Measurements from ENCODE around the gene CTNNA1.
"Not testable (repeated sequence)": the region's sequence is repeated elsewhere in the genome, so short reads cannot be mapped to it uniquely, and the experiment has no call there.

The CTNNA1 gene

GRCh38 chr5:138752951-138753793 is at the start of gene CTNNA1:
Gene CTNNA1, plus strand, starts transcription at chr5:138753425. Its CDS starts 28,500 bp downstream, at chr5:138781925.
- Histone ChIP-seq H3K4me3 (ENCODE audit: low read depth in 1 of 2, low read length in 2 of 2) (peak within 1 kb of the TSS; percentile 64 to 75), H3K4me1 (ENCODE audit: control insufficient read depth in 1 of 2, insufficient read depth in 2 of 2, low read length in 2 of 2) (peaks cover 11 to 18% of the 10 kb centered on the region in 2 donors)

DNA sequence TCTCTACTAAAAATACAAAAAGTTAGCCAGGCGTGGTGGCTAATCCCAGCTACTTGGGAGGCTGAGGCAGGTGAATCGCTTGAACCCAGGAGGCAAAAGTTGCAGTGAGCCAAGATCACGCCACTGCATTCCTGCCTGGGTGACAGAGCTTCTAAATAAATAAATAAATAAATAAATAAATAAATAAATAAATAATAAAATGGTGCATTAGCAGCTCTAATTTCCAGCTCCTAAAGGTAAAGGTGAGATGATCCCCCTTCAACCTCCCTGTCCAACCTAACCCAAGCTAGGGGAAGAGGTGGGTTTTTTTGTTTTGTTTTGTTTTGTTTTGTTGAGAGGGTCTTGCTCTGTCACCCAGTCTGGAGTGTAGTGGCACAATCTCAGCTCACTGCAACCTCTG is 49.4 kb upstream of the CTNNA1 start:
- not testable (repeated sequence) for H3K36me3 ChIP-seq (ENCODE audit: control insufficient read depth in 1 of 2, insufficient read depth in 2 of 2, low read length in 2 of 2); H3K4me1 ChIP-seq (ENCODE audit: control insufficient read depth in 1 of 2, insufficient read depth in 2 of 2, low read length in 2 of 2); H3K27ac ChIP-seq (ENCODE audit: low read length); H3K4me3 ChIP-seq (ENCODE audit: low read depth in 1 of 2, low read length in 2 of 2); H3K27me3 ChIP-seq (ENCODE audit: low read depth, low read length); H3K9me3 ChIP-seq (ENCODE audit: control insufficient read depth in 1 of 2, low read length in 2 of 2)

More at GRCh38 chr5:138752951-138753793, at the start of gene CTNNA1:
- no peaks in the 10 kb centered on the region for H3K36me3 ChIP-seq (ENCODE audit: control insufficient read depth in 1 of 2, insufficient read depth in 2 of 2, low read length in 2 of 2)
- H3K9me3 ChIP-seq (ENCODE audit: control insufficient read depth in 1 of 2, low read length in 2 of 2) = no peaks in the 10 kb centered on the region
- peak within 1 kb of the TSS; percentile 93 for H3K27ac ChIP-seq (ENCODE audit: low read length)
- H3K27me3 ChIP-seq (ENCODE audit: low read depth, low read length) = no peaks in the 10 kb centered on the region

DNA sequence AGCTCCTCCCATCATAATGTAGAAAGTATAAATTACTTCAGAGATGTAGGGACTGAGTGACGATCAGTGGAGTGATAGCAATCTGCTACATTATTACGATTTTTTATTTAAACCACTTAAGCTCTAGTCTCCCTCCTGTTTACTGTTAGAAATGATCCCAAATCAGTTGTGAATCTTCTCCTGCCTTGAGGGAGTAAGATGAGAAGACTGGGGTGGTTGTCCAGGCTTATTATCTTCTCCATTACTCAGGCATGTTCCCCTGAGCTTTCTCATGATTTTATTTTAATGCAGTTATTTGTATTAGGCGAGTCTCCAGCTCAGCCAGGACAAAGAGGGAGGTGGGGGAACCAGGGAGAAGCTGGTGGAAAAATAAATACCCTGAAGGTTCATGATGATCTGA is 48.2 kb upstream of the CTNNA1 start:
- H3K4me3 ChIP-seq (ENCODE audit: low read depth in 1 of 2, low read length in 2 of 2) = no peak overlapping the region
- no peaks in the 10 kb centered on the region for H3K4me1 ChIP-seq (ENCODE audit: control insufficient read depth in 1 of 2, insufficient read depth in 2 of 2, low read length in 2 of 2)
- H3K27me3 ChIP-seq (ENCODE audit: low read depth, low read length) = no peaks in the 10 kb centered on the region
- H3K9me3 ChIP-seq (ENCODE audit: control insufficient read depth in 1 of 2, low read length in 2 of 2) = no peaks in the 10 kb centered on the region
- no peaks in the 10 kb centered on the region for H3K36me3 ChIP-seq (ENCODE audit: control insufficient read depth in 1 of 2, insufficient read depth in 2 of 2, low read length in 2 of 2)
- H3K27ac ChIP-seq (ENCODE audit: low read length) = no peak overlapping the region

GRCh38 chr5:138705567-138705966 is 47.7 kb upstream of the CTNNA1 start:
- Histone ChIP-seq H3K4me3 (ENCODE audit: low read depth in 1 of 2, low read length in 2 of 2) (no peak overlapping the region), H3K36me3 (ENCODE audit: control insufficient read depth in 1 of 2, insufficient read depth in 2 of 2, low read length in 2 of 2) (no peaks in the 10 kb centered on the region), H3K27ac (ENCODE audit: low read length) (no peak overlapping the region), H3K9me3 (ENCODE audit: control insufficient read depth in 1 of 2, low read length in 2 of 2) (no peaks in the 10 kb centered on the region), H3K27me3 (ENCODE audit: low read depth, low read length) (no peaks in the 10 kb centered on the region), H3K4me1 (ENCODE audit: control insufficient read depth in 1 of 2, insufficient read depth in 2 of 2, low read length in 2 of 2) (no peaks in the 10 kb centered on the region)

GRCh38 chr5:138706655-138707480 is 46.4 kb upstream of the CTNNA1 start:
- H3K4me1 ChIP-seq (ENCODE audit: control insufficient read depth in 1 of 2, insufficient read depth in 2 of 2, low read length in 2 of 2) = no peaks in the 10 kb centered on the region

DNA sequence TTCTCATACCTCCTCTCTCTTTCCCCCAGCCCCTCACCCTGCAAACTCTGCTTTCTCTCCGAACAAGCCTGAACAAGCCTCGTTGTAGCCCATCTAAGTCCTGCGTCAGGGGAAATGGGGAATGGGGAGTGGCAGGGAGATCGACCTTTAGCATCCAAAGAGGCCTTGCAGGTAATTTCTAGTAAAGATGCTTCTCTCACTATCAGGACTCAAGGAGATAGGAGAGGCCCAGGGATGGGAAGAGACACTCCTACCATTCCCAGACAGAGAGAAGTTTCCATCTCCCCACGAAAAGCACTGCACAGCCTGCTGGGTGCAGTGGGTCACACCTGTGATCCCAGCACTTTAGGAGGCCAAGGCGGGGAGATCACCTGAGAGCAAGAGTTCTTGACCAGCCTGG is 44.4 kb upstream of the CTNNA1 start:
- no peaks in the 10 kb centered on the region for H3K27me3 ChIP-seq (ENCODE audit: low read depth, low read length)
- H3K36me3 ChIP-seq (ENCODE audit: control insufficient read depth in 1 of 2, insufficient read depth in 2 of 2, low read length in 2 of 2) = no peaks in the 10 kb centered on the region
- H3K4me1 ChIP-seq (ENCODE audit: control insufficient read depth in 1 of 2, insufficient read depth in 2 of 2, low read length in 2 of 2) = no peaks in the 10 kb centered on the region
- no peak overlapping the region for H3K4me3 ChIP-seq (ENCODE audit: low read depth in 1 of 2, low read length in 2 of 2)
- H3K27ac ChIP-seq (ENCODE audit: low read length) = no peak overlapping the region
- no peaks in the 10 kb centered on the region for H3K9me3 ChIP-seq (ENCODE audit: control insufficient read depth in 1 of 2, low read length in 2 of 2)

More at GRCh38 chr5:138706655-138707480, 46.4 kb upstream of the CTNNA1 start:
- no peak overlapping the region for H3K4me3 ChIP-seq (ENCODE audit: low read depth in 1 of 2, low read length in 2 of 2)
- H3K36me3 ChIP-seq (ENCODE audit: control insufficient read depth in 1 of 2, insufficient read depth in 2 of 2, low read length in 2 of 2) = no peaks in the 10 kb centered on the region
- H3K9me3 ChIP-seq (ENCODE audit: control insufficient read depth in 1 of 2, low read length in 2 of 2) = no peaks in the 10 kb centered on the region
- no peaks in the 10 kb centered on the region for H3K27me3 ChIP-seq (ENCODE audit: low read depth, low read length)
- H3K27ac ChIP-seq (ENCODE audit: low read length) = no peak overlapping the region

- no peaks in the 10 kb centered on the region for H3K9me3 ChIP-seq (ENCODE audit: control insufficient read depth in 1 of 2, low read length in 2 of 2)
- no peak overlapping the region for H3K4me3 ChIP-seq (ENCODE audit: low read depth in 1 of 2, low read length in 2 of 2)
- H3K4me1 ChIP-seq (ENCODE audit: control insufficient read depth in 1 of 2, insufficient read depth in 2 of 2, low read length in 2 of 2) = no peaks in the 10 kb centered on the region
- no peaks in the 10 kb centered on the region for H3K27me3 ChIP-seq (ENCODE audit: low read depth, low read length)
- H3K36me3 ChIP-seq (ENCODE audit: control insufficient read depth in 1 of 2, insufficient read depth in 2 of 2, low read length in 2 of 2) = no peaks in the 10 kb centered on the region
- H3K27ac ChIP-seq (ENCODE audit: low read length) = no peak overlapping the region
Measured at GRCh38 chr5:138709202-138709601, 44.0 kb upstream of the CTNNA1 start.

DNA sequence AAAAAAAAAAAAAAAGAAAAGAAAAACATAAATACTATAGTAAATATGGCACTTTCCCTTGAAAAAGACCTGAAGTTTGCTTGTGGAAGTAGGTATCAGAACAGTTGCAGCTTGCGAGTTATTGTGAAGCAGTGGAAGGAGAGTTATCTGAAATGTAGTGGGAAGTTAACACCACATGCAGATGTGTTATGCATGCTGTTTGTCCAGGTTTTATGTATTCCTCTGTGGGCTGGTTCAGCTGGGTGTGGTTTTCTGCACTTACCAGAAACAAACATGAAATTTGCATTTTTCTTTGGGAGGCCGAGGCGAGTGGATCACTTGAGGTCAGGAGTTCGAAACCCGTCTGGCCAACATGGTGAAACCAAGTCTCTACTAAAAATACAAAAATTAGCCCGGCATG is 42.1 kb upstream of the CTNNA1 start:
- Histone ChIP-seq H3K9me3 (ENCODE audit: control insufficient read depth in 1 of 2, low read length in 2 of 2) (no peaks in the 10 kb centered on the region), H3K4me1 (ENCODE audit: control insufficient read depth in 1 of 2, insufficient read depth in 2 of 2, low read length in 2 of 2) (no peaks in the 10 kb centered on the region), H3K4me3 (ENCODE audit: low read depth in 1 of 2, low read length in 2 of 2) (no peak overlapping the region), H3K36me3 (ENCODE audit: control insufficient read depth in 1 of 2, insufficient read depth in 2 of 2, low read length in 2 of 2) (no peaks in the 10 kb centered on the region), H3K27ac (ENCODE audit: low read length) (no peak overlapping the region), H3K27me3 (ENCODE audit: low read depth, low read length) (no peaks in the 10 kb centered on the region)

DNA sequence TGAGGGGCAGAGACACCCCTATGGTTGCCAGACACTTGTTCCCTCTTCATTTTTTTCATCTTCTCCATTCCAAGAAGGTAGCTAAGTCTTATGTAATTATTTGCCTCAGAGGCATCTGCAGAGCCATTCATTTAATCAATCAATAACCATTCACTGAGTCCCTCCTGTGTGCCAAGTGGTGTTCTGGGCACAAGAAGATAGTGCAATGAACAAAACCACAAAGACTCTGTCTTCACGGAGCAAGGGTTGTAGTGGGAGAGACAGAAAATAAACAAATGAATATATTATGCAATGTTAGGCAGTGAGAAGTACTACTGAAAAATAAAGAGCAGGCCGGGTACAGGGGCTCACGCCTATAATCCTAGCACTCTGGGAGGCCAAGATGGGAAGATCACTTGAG is 41.4 kb upstream of the CTNNA1 start:
- Histone ChIP-seq H3K4me1 (ENCODE audit: control insufficient read depth in 1 of 2, insufficient read depth in 2 of 2, low read length in 2 of 2) (no peaks in the 10 kb centered on the region), H3K9me3 (ENCODE audit: control insufficient read depth in 1 of 2, low read length in 2 of 2) (no peaks in the 10 kb centered on the region), H3K36me3 (ENCODE audit: control insufficient read depth in 1 of 2, insufficient read depth in 2 of 2, low read length in 2 of 2) (no peaks in the 10 kb centered on the region), H3K27ac (ENCODE audit: low read length) (no peak overlapping the region), H3K4me3 (ENCODE audit: low read depth in 1 of 2, low read length in 2 of 2) (no peak overlapping the region), H3K27me3 (ENCODE audit: low read depth, low read length) (no peaks in the 10 kb centered on the region)

DNA sequence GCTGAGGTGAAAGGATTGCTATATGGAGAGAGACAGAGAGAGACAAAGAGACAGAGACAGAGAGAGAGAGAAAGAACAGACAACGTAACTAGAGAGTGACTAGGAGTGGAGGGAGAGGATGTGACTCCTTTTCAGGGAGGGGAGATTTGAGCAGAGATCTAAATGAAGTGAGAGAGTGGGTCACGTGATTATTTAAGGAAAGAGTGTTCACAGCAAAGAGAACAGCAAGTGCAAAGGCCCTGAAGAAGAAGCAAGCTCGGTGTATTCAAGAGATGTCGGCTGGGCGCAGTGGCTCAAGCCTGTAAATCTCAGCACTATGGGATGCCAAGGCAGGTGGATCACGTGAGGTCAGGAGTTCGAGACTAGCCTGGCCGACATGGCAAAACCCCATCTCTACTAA is 40.9 kb upstream of the CTNNA1 start:
- Histone ChIP-seq H3K27me3 (ENCODE audit: low read depth, low read length) (no peaks in the 10 kb centered on the region), H3K36me3 (ENCODE audit: control insufficient read depth in 1 of 2, insufficient read depth in 2 of 2, low read length in 2 of 2) (no peaks in the 10 kb centered on the region), H3K9me3 (ENCODE audit: control insufficient read depth in 1 of 2, low read length in 2 of 2) (no peaks in the 10 kb centered on the region), H3K4me3 (ENCODE audit: low read depth in 1 of 2, low read length in 2 of 2) (no peak overlapping the region), H3K27ac (ENCODE audit: low read length) (no peak overlapping the region), H3K4me1 (ENCODE audit: control insufficient read depth in 1 of 2, insufficient read depth in 2 of 2, low read length in 2 of 2) (no peaks in the 10 kb centered on the region)

DNA sequence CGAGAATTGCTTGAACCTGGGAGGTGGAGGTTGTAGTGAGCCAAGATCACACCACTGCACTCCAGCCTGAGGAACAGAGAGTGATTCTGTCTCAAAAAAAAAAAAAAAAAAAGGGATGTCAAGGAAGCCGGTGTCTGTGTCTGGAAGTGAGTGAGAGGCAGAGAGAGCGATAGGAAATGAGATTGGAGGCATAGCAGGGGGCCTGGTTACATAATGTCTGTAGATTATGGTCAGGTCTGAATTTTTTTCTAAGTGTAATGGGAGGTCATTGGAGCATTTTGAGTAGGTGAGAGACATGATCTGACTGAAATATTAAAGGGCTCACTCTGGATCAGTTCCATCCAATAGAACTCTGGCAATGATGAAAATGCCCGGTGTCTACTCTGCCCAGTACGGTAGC is 40.4 kb upstream of the CTNNA1 start:
- Histone ChIP-seq H3K4me1 (ENCODE audit: control insufficient read depth in 1 of 2, insufficient read depth in 2 of 2, low read length in 2 of 2) (no peaks in the 10 kb centered on the region), H3K36me3 (ENCODE audit: control insufficient read depth in 1 of 2, insufficient read depth in 2 of 2, low read length in 2 of 2) (no peaks in the 10 kb centered on the region), H3K27me3 (ENCODE audit: low read depth, low read length) (no peaks in the 10 kb centered on the region), H3K4me3 (ENCODE audit: low read depth in 1 of 2, low read length in 2 of 2) (no peak overlapping the region), H3K9me3 (ENCODE audit: control insufficient read depth in 1 of 2, low read length in 2 of 2) (no peaks in the 10 kb centered on the region), H3K27ac (ENCODE audit: low read length) (no peak overlapping the region)

Data from muscle layer of duodenum (tissue), 2 donors.